K562 (cell line): ENCODE measurements around the gene ERVK3-1. TPM values are rescaled to one million over a fixed set of nuclear protein-coding genes. Genes with fewer than 3 reads are reported as not detected.

Experiments
- ARHGAP35 ChIP-seq: fragments of 450-650 bp; IDR thresholded peaks from 2 replicates; pipeline ENCODE4 v1.6.1; 2018; ENCODE audit not compliant: partially characterized antibody
- COPS2 ChIP-seq: fragments of 450-650 bp; conservative IDR thresholded peaks from 2 replicates; pipeline ENCODE4 v1.6.1; 2016; ENCODE audit warnings: mild to moderate bottlenecking, moderate library complexity
- CREB1 ChIP-seq, 2 experiments: sonication (generic) in 1 of 2; formaldehyde crosslinking in 1 of 2; IDR thresholded peaks; 2 replicates each; pipeline versions ENCODE4 v1.6.1 to v1.8.0; 2012 to 2022; ENCODE audit warnings: inconsistent platforms in 1 of 2, mild to moderate bottlenecking in 1 of 2, missing genetic modification reagents in 1 of 2, moderate library complexity in 1 of 2
- DNMT1 ChIP-seq: fragments of 450-650 bp; IDR thresholded peaks from 2 replicates; pipeline ENCODE4 v1.6.1; 2016; ENCODE audit warnings: antibody characterized with exemption, mild to moderate bottlenecking
- NFXL1 ChIP-seq: fragments of 450-650 bp; formaldehyde crosslinking; IDR thresholded peaks from 2 replicates; pipeline ENCODE4 v1.4.0; 2021; ENCODE audit warnings: mild to moderate bottlenecking
- NR2C2 ChIP-seq, 2 experiments: fragments of 200-800 bp in 1 of 2; sonication (Bioruptor generic) in 1 of 2; sonication (generic) in 1 of 2; formaldehyde crosslinking in 1 of 2; IDR thresholded peaks; 2 replicates each; pipeline versions ENCODE4 v1.6.1 to v1.8.0; 2016 to 2022; ENCODE audit warnings: mild to moderate bottlenecking in 1 of 2, missing compliant biosample characterization in 1 of 2, missing genetic modification characterization in 1 of 2, missing genetic modification reagents in 1 of 2
- NUFIP1 ChIP-seq: fragments of 450-650 bp; IDR thresholded peaks from 2 replicates; pipeline ENCODE4 v1.6.1; 2018; ENCODE audit not compliant: partially characterized antibody
- PHF21A ChIP-seq: fragments of 450-650 bp; IDR thresholded peaks from 2 replicates; pipeline ENCODE4 v1.6.1; 2017; ENCODE audit warnings: low read depth, borderline replicate concordance
- PPARD ChIP-seq: fragments of 250-450 bp; sonication (Bioruptor Pico); IDR thresholded peaks from 2 replicates; pipeline ENCODE4 v1.8.0; 2022; ENCODE audit warnings: inconsistent platforms, mild to moderate bottlenecking, moderate library complexity
- PURB ChIP-seq: sonication (generic); formaldehyde crosslinking; IDR thresholded peaks from 2 replicates; pipeline ENCODE4 v1.9.0; 2021; ENCODE audit warnings: low read depth, mild to moderate bottlenecking, missing genetic modification reagents
- RBM17 ChIP-seq: fragments of 200-400 bp; formaldehyde crosslinking; IDR thresholded peaks from 2 replicates; pipeline ENCODE4 v1.6.1; 2017; ENCODE audit warnings: low read depth, mild to moderate bottlenecking, low read length, borderline replicate concordance
- RBM25 ChIP-seq: fragments of 200-400 bp; formaldehyde crosslinking; IDR thresholded peaks from 2 replicates; pipeline ENCODE4 v1.6.1; 2018; ENCODE audit warnings: low read length, low read depth, moderate library complexity; ENCODE audit not compliant: severe bottlenecking
- SREBF2 ChIP-seq: sonication (generic); formaldehyde crosslinking; IDR thresholded peaks from 2 replicates; pipeline ENCODE4 v1.4.0; 2020; ENCODE audit warnings: mild to moderate bottlenecking, missing genetic modification reagents
- WHSC1 ChIP-seq: IDR thresholded peaks from one replicate; pipeline ENCODE4 v1.6.1; 2012; ENCODE audit warnings: low read length, control low read depth, inconsistent platforms
- ZNF133 ChIP-seq: fragments of 250-450 bp; sonication (Bioruptor Pico); IDR thresholded peaks from 2 replicates; pipeline ENCODE4 v1.4.0; 2020; ENCODE audit warnings: mild to moderate bottlenecking
- ZNF140 ChIP-seq: fragments of 250-450 bp; sonication (Bioruptor Pico); IDR thresholded peaks from 2 replicates; pipeline ENCODE4 v1.8.0; 2021; ENCODE audit warnings: moderate library complexity, mild to moderate bottlenecking, inconsistent platforms
- ZNF212 ChIP-seq: fragments of 450-650 bp; formaldehyde crosslinking; IDR thresholded peaks from 2 replicates; pipeline ENCODE4 v1.4.0; 2020; ENCODE audit warnings: mild to moderate bottlenecking
- ZNF830 ChIP-seq: fragments of 250-450 bp; sonication (Bioruptor Pico); IDR thresholded peaks from 2 replicates; pipeline ENCODE4 v1.5.0; 2021; ENCODE audit warnings: mild to moderate bottlenecking
- polyA plus RNA-seq, 8 experiments: library from polyadenylated mRNA; depleted of rRNA in 4 of 8; stranded (reverse) in 5 of 8; unstranded in 3 of 8; fragments of >200 nt; fragmentation: Nextera tagmentation in 2 of 8; fragmentation: Illumina TruSeq in 1 of 8; extraction: Ambion mirVana in 2 of 8; extraction: Trizol in 1 of 8; gene quantifications; 2 replicates each; pipeline versions ENCODE4 v1.2.1 to v1.2.3, GENCODE V29; 2011 to 2014; ENCODE audit warnings: inconsistent platforms in 1 of 8, missing spikeins in 1 of 8
- total RNA-seq, 7 experiments: library from RNA; depleted of rRNA in 6 of 7; stranded (reverse); fragments of >200 nt in 6 of 7; fragmentation: Illumina TruSeq in 2 of 7; extraction: Trizol in 2 of 7; gene quantifications; 2 replicates each; pipeline versions ENCODE4 v1.2.1 to v1.2.3, GENCODE V29; 2011 to 2021; ENCODE audit warnings: low replicate concordance in 1 of 7
- TF ChIP-seq, protein P1 (sequence below): sonication (generic); formaldehyde crosslinking; IDR thresholded peaks from 2 replicates; pipeline ENCODE4 v1.8.0; 2023; ENCODE audit warnings: mild to moderate bottlenecking, missing genetic modification reagents
- TF ChIP-seq, protein P2 (sequence below): sonication (generic); formaldehyde crosslinking; IDR thresholded peaks from 2 replicates; pipeline ENCODE4 v1.8.1; 2022; ENCODE audit warnings: missing genetic modification reagents
- TF ChIP-seq, protein P3 (sequence below): fragments of 250-450 bp; sonication (Bioruptor Pico); IDR thresholded peaks from 2 replicates; pipeline ENCODE4 v1.4.0; 2020; ENCODE audit warnings: mild to moderate bottlenecking
- TF ChIP-seq, protein P4 (sequence below): fragments of 200-800 bp; sonication (Bioruptor generic); IDR thresholded peaks from 2 replicates; pipeline ENCODE4 v1.6.1; 2017; ENCODE audit warnings: missing genetic modification characterization, missing compliant biosample characterization
- TF ChIP-seq, protein P5 (sequence below): sonication (generic); formaldehyde crosslinking; IDR thresholded peaks from 2 replicates; pipeline ENCODE4 v1.8.1; 2023; ENCODE audit warnings: mild to moderate bottlenecking, missing genetic modification reagents

The ERVK3-1 gene
- total and polyA plus RNA-seq, 9 of the 15 experiments (the other 6 are each of a cell fraction or from before 2014, with no cell fraction given) = 87.6 to 299 (median 119) TPM

DNA sequence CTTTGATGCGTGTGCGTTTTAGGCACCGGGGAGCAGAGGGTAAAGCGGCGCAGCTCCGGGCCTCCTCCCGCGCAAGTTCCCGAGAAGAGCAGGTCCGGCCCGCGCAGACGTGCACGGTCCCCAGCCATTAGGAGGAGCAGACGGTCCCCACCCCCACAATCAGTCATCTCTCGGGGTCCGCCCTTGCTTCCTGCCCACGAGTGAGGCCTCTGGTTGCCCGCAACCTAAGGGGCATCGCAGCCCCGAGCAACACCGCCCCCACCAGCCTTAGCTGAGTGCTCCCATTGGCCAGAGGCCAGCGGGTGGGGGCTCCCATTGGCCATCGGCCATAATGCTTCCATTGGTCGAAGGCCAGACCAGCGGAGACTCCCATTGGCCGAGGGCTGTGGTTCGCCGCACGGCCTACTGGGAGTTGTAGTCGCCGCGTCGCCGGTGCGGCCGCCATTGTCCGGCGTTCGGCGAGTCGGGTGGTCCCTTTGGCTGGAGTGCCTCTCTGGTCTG is 26.6 kb upstream of the ERVK3-1 start, which contains the start of gene ZNF8 (continued):
- TF ChIP-seq, protein P1, sequence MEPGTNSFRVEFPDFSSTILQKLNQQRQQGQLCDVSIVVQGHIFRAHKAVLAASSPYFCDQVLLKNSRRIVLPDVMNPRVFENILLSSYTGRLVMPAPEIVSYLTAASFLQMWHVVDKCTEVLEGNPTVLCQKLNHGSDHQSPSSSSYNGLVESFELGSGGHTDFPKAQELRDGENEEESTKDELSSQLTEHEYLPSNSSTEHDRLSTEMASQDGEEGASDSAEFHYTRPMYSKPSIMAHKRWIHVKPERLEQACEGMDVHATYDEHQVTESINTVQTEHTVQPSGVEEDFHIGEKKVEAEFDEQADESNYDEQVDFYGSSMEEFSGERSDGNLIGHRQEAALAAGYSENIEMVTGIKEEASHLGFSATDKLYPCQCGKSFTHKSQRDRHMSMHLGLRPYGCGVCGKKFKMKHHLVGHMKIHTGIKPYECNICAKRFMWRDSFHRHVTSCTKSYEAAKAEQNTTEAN = peak; percentile 68; the same call in 1 of the 2 replicates
- TF ChIP-seq RBM25 (peak; percentile 97), SREBF2 (CRISPR knock-in tag) (no peak), NR2C2 (CRISPR knock-in tag; IDR thresholded peaks at IDR 0.05) (peak; percentile 38; the same call in 1 of the 2 replicates), NR2C2 (tag; IDR thresholded peaks at IDR 0.05) (no peak; the same call in 1 of the 2 replicates), COPS2 (no peak), NFXL1 (CRISPR knock-in tag) (no peak), PHF21A (no peak), ZNF830 (CRISPR knock-in tag) (no peak), WHSC1 (no peak), RBM17 (no peak), CREB1 (IDR thresholded peaks at IDR 0.05) (0 out of 2 replicates have a peak, but pooled peaks have one; percentile 22), CREB1 (CRISPR knock-in tag; IDR thresholded peaks at IDR 0.05) (peak; percentile 74), ARHGAP35 (no peak), DNMT1 (no peak), NUFIP1 (no peak), PURB (CRISPR knock-in tag) (no peak), ZNF140 (CRISPR knock-in tag) (no peak), ZNF133 (no peak), ZNF212 (CRISPR knock-in tag) (no peak), PPARD (CRISPR knock-in tag) (no peak)
- TF ChIP-seq, protein P2, sequence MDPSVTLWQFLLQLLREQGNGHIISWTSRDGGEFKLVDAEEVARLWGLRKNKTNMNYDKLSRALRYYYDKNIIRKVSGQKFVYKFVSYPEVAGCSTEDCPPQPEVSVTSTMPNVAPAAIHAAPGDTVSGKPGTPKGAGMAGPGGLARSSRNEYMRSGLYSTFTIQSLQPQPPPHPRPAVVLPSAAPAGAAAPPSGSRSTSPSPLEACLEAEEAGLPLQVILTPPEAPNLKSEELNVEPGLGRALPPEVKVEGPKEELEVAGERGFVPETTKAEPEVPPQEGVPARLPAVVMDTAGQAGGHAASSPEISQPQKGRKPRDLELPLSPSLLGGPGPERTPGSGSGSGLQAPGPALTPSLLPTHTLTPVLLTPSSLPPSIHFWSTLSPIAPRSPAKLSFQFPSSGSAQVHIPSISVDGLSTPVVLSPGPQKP (CRISPR knock-in tag) = no peak
- TF ChIP-seq, protein P3, sequence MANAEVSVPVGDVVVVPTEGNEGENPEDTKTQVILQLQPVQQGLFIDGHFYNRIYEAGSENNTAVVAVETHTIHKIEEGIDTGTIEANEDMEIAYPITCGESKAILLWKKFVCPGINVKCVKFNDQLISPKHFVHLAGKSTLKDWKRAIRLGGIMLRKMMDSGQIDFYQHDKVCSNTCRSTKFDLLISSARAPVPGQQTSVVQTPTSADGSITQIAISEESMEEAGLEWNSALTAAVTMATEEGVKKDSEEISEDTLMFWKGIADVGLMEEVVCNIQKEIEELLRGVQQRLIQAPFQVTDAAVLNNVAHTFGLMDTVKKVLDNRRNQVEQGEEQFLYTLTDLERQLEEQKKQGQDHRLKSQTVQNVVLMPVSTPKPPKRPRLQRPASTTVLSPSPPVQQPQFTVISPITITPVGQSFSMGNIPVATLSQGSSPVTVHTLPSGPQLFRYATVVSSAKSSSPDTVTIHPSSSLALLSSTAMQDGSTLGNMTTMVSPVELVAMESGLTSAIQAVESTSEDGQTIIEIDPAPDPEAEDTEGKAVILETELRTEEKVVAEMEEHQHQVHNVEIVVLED (CRISPR knock-in tag) = no peak
- TF ChIP-seq, protein P4, sequence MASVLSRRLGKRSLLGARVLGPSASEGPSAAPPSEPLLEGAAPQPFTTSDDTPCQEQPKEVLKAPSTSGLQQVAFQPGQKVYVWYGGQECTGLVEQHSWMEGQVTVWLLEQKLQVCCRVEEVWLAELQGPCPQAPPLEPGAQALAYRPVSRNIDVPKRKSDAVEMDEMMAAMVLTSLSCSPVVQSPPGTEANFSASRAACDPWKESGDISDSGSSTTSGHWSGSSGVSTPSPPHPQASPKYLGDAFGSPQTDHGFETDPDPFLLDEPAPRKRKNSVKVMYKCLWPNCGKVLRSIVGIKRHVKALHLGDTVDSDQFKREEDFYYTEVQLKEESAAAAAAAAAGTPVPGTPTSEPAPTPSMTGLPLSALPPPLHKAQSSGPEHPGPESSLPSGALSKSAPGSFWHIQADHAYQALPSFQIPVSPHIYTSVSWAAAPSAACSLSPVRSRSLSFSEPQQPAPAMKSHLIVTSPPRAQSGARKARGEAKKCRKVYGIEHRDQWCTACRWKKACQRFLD = no peak; the same call in 1 of the 2 replicates
- TF ChIP-seq, protein P5, sequence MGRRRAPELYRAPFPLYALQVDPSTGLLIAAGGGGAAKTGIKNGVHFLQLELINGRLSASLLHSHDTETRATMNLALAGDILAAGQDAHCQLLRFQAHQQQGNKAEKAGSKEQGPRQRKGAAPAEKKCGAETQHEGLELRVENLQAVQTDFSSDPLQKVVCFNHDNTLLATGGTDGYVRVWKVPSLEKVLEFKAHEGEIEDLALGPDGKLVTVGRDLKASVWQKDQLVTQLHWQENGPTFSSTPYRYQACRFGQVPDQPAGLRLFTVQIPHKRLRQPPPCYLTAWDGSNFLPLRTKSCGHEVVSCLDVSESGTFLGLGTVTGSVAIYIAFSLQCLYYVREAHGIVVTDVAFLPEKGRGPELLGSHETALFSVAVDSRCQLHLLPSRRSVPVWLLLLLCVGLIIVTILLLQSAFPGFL (CRISPR knock-in tag) = no peak
